Erythroblast (primary cell): ENCODE measurements around the gene PTP4A1.

ENCODE experiments used
- DNase-seq, 2 experiments: peaks; one replicate each; lab custom pipeline; 2025; lab: John Stamatoyannopoulos, UW
- GATA1 ChIP-seq: IDR thresholded peaks from 2 replicates; pipeline ENCODE4 v1.6.1; 2011; ENCODE audit warnings: low read depth, mild to moderate bottlenecking, control low read depth, low read length, moderate library complexity
- POLR2A ChIP-seq: IDR thresholded peaks from 2 replicates; pipeline ENCODE4 v1.6.1; 2011; ENCODE audit warnings: mild to moderate bottlenecking, low read length

Gene PTP4A1

GRCh38 chr6:63543001-63543400 lies 29.3 kb upstream of the PTP4A1 start:
- no peak for TF ChIP-seq POLR2A
- no peak for TF ChIP-seq GATA1
- DNase-seq = no peak

- TF ChIP-seq GATA1 (no peak), POLR2A (no peak)
- no peak for DNase-seq
Measured at GRCh38 chr6:63543982-63544381, 28.3 kb upstream of the PTP4A1 start.

- DNase-seq = no peak
- TF ChIP-seq GATA1 (no peak), POLR2A (no peak)
Measured at GRCh38 chr6:63546236-63546635, 26.0 kb upstream of the PTP4A1 start.

GRCh38 chr6:63546697-63547096 lies 25.6 kb upstream of the PTP4A1 start:
- no peak for TF ChIP-seq POLR2A
- no peak for TF ChIP-seq GATA1
- DNase-seq = no peak

GRCh38 chr6:63549076-63549475 lies 23.2 kb upstream of the PTP4A1 start:
- TF ChIP-seq GATA1 (no peak), POLR2A (no peak)
- DNase-seq = no peak

GRCh38 chr6:63553208-63553607 lies 19.1 kb upstream of the PTP4A1 start:
- no peak for TF ChIP-seq GATA1
- no peak for TF ChIP-seq POLR2A

GRCh38 chr6:63553900-63554299 lies 18.4 kb upstream of the PTP4A1 start:
- TF ChIP-seq GATA1 (no peak), POLR2A (no peak)
- no peak for DNase-seq

More at GRCh38 chr6:63553208-63553607, 19.1 kb upstream of the PTP4A1 start:
- DNase-seq = no peak

GRCh38 chr6:63554782-63555181 lies 17.5 kb upstream of the PTP4A1 start:
- TF ChIP-seq POLR2A = no peak
- no peak for TF ChIP-seq GATA1
- no peak for DNase-seq

GRCh38 chr6:63556369-63556768 lies 15.9 kb upstream of the PTP4A1 start:
- no peak for DNase-seq
- no peak for TF ChIP-seq POLR2A
- TF ChIP-seq GATA1 = no peak

- DNase-seq = no peak
- TF ChIP-seq GATA1 (no peak), POLR2A (no peak)
Measured at GRCh38 chr6:63558278-63558677, 14.0 kb upstream of the PTP4A1 start.

GRCh38 chr6:63560801-63561287 lies 11.4 kb upstream of the PTP4A1 start:
- no peak for DNase-seq
- TF ChIP-seq GATA1 = no peak
- no peak for TF ChIP-seq POLR2A

GRCh38 chr6:63561288-63561687 lies 11.0 kb upstream of the PTP4A1 start:
- DNase-seq = no peak
- TF ChIP-seq GATA1 (no peak), POLR2A (no peak)

GRCh38 chr6:63563235-63563634 lies 9.0 kb upstream of the PTP4A1 start:
- no peak for DNase-seq
- TF ChIP-seq POLR2A (no peak), GATA1 (no peak)

GRCh38 chr6:63565058-63565726 lies 7.1 kb upstream of the PTP4A1 start:
- TF ChIP-seq GATA1 = no peak
- no peak for TF ChIP-seq POLR2A
- no peak for DNase-seq

- TF ChIP-seq GATA1 (no peak), POLR2A (no peak)
- DNase-seq = no peak
Measured at GRCh38 chr6:63565727-63566596, 6.3 kb upstream of the PTP4A1 start.
